GM19043 (cell line): Measurements from ENCODE around the gene OR5A2.
A peak's percentile ranks its signal among the peaks of the same experiment; 100 is the strongest.
"Not testable (repeated sequence)": the region's sequence is repeated elsewhere in the genome, so short reads cannot be mapped to it uniquely, and the experiment has no call there.

Source experiments
- ATAC-seq: cut with Tn5 transposase; IDR thresholded peaks from one replicate; pipeline ENCODE4 v1.9.1; 2021; ENCODE audit warnings: low read depth; ENCODE audit not compliant: unreplicated experiment

OR5A2 gene

DNA sequence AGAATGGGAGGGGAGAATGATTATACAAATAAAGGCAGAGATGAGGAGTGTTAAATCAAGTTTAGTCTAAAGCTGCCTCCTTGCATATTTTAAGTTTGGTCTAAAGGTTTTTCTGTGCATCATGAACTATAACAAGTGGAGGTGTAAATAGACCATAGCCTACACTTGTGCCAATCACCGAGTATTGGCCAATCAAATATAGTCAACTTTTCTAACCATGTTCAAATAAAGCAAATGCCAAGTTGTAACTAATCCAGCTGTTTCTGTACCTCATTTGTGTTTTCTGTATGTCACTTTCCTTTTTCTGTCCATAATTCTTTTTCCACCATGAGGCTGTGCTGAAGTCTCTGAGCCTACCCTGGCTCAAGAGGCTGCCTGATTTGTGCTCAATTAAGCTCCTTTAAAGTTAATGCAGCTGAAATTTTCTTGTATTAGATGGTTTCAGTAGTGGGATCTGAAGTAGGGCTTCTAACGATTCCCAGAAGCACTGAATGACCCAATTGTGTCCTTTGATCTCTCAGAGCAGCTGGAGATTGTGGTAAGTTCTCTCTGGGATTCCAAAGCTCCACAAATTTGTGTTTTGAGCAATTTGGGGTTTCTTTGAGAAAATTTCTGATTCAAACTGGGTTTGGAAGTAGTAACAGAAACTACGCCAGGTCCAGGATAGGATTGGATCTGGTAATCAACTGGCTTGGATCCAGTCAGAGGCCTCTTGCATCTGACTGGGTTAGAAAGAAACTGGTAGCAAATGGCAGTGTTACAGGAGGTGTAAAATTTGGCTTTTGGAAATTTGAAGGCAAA lies 25.6 kb downstream of the OR5A2 start:
- ATAC-seq = no peak

DNA sequence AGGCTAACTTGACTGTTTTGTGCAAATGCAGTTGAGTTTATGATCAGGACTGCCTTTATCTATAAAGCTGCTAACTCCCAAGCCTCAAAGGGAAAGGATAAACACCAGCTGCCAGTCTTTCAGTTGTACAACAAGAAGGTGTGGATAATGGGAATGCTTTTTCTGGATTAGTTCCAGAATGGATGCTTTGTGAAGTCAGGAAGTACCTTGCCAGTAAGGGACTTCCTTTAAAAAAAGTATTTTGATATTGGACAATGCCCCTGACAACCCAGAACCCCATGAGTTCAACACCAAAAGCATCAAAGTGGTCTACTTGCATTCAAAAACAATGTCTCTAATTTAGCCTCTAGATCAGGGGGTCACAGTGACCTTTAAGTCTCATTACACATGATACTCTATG lies 32.0 kb downstream of the OR5A2 start:
- ATAC-seq = no peak

DNA sequence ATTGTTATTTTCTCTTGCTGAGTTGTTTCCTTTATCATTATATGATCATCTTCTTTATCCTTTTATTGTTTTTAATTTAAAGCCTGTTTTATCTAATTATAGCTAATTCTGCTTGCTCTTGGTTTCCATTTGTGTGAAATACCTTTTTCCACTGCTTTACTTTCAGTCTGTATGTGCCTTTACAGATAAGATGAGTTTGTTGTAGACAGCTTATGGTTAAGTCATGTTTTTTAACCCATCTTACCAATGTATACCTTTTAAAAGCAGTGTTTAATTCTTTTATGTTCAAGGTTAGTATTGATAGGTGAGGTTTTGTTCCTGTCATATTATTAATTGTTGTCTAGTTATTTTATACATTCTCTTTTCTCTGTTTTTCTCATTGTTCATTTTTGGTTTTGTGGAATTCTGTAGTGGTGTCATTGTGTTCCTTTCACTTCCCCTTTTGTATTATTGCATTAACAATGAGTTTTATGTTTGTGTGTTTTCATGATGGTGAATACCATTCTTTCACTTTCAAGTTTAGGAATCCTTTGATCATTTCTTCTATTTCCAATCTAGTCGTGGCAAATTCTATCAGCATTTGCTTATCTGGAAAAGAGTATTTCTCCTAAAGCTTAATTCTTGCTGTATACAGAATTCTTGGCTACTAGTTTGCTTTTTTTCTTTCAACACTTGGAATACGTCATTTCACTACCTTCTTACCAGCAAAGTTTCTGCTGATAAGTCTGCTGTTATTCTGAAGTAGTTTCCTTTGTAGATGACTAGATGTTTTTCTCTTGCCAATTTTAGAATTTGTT lies 45.8 kb downstream of the OR5A2 start:
- peak; percentile 92 for ATAC-seq

DNA sequence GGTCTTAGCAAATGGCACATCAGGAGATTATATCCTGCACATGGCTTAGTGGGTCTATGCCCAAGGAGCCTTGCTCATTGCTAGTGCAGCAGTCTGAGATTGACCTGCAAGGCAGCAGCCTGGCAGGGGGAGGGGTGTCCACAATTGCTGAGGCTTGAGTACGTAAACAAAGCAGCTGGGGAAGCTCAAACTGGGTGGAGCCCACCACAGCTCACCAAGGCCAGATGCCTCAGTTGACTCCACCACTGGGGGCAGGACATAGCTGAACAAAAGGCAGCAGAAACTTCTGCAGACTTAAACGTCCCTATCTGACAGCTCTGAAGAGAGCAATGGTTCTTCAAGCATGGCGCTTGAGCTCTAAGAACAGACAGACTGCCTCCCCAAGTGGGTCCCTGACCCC lies 53.9 kb downstream of the OR5A2 start:
- not testable (repeated sequence) for ATAC-seq

DNA sequence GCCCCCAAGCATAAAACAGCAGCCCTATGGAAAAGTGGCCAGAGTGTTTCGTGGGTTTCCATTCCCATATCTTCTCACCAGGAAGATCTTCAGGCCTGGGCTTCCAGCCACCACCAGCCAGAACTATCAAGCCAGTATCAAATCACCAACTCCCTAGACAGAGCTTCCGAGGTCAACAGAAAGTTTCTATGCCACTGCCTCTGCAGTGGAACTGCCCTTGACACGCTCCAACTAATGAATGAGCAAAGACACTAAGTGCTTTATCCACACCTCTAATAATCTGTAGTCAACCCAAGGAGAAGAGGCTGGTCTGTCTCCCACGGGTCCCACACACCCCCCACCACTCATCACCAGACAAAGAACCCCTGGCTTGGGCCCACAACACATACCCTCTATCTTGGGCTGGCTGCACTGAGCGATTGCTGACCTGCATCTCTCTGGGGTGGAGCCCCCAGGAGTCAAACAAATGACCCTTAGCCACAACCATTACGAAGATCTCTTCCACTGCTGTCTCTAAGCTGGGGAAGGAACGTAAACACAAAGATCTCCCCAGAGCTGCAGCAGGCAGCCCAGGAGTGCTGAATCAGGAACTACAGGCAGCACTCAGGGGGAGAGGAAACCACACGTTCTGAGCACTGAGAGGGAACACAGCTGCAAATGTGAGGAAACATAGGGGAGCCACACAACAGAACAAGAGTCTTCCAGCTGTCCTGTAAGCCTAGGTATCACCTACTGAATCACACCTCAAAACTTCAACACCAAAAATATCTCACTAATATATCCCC lies 57.8 kb downstream of the OR5A2 start:
- no peak for ATAC-seq
